Effector memory CD4-positive, alpha-beta T cell (primary cell): ENCODE measurements around the gene OR8B4.

ENCODE experiments used
- DNase-seq, 3 donors: peaks; one replicate each; pipeline ENCODE4 v3.0.0-alpha.2; 2020
- H3K27ac ChIP-seq: 2 replicates; pipeline ENCODE4 v1.7.0; 2013; ENCODE audit warnings: mild to moderate bottlenecking, low read length, moderate library complexity; ENCODE audit not compliant: insufficient read depth, poor library complexity, severe bottlenecking
- H3K27me3 ChIP-seq: replicated peaks from 2 replicates; pipeline ENCODE4 v1.7.0; 2013; ENCODE audit warnings: mild to moderate bottlenecking, low read length; ENCODE audit not compliant: insufficient read depth, control insufficient read depth, poor library complexity, severe bottlenecking
- H3K36me3 ChIP-seq: 2 replicates; pipeline ENCODE4 v1.7.0; 2013; ENCODE audit warnings: mild to moderate bottlenecking, low read length, moderate library complexity; ENCODE audit not compliant: control insufficient read depth, insufficient read depth
- H3K4me1 ChIP-seq: 2 replicates; pipeline ENCODE4 v1.7.0; 2013; ENCODE audit warnings: low read length, mild to moderate bottlenecking; ENCODE audit not compliant: control insufficient read depth, insufficient read depth, poor library complexity, severe bottlenecking
- H3K4me3 ChIP-seq: 2 replicates; pipeline ENCODE4 v1.7.0; 2013; ENCODE audit warnings: low read length, low read depth, mild to moderate bottlenecking; ENCODE audit not compliant: insufficient read depth, poor library complexity, severe bottlenecking
- H3K9me3 ChIP-seq: 2 replicates; pipeline ENCODE4 v1.7.0; 2013; ENCODE audit warnings: mild to moderate bottlenecking, low read length, moderate library complexity; ENCODE audit not compliant: control insufficient read depth

OR8B4 gene

DNA sequence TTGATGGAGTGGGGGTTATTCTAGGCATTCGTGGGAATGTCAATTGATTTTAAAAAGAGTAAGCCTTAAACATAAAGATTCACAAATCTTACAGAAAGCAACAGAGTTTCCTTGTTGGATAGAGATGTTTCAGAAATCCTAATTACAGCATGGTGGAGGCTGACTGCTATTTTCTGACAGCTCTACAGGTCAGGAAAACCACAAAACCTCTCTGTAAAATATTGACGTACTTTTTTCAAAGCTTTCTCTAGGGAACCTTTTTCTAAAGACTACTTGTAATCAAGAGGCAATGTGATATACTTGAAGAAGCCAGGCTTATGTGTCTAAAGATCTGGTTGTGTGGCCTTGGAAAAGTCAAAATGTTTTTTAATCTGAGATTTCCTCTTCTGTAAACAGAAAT, 29.9 kb upstream of the OR8B4 start:
- H3K9me3 ChIP-seq: no peaks in the 10 kb centered on the region
- no peaks in the 10 kb centered on the region for H3K36me3 ChIP-seq

DNA sequence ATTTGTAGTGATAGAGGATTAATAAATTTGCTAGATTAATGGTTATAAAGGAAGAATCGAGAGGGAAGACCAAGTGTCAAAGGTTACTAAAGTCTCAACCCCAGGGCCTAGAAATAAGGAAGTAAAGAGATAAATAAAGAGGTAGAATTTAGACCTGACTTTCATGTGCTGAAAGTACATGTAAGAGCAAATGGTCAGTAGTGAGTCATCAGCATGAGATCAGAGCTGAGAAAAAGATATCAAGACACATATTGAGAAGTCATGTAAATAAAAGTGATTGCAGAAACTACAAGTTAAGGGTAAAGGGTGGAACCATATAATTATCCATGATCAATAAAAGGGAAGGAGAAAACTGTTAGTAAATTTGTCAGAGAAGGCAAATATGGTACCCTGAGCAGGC, 22.2 kb upstream of the OR8B4 start:
- Histone ChIP-seq H3K36me3 (no peaks in the 10 kb centered on the region), H3K4me1 (no peaks in the 10 kb centered on the region), H3K9me3 (no peaks in the 10 kb centered on the region), H3K4me3 (no peak overlapping the region), H3K27me3 (no peaks in the 10 kb centered on the region), H3K27ac (no peak overlapping the region)
- no peak for DNase-seq

More for the DNA sequence above, 29.9 kb upstream of the OR8B4 start:
- no peak for DNase-seq
- Histone ChIP-seq H3K27me3 (peaks cover 2% of the 10 kb centered on the region), H3K27ac (no peak overlapping the region), H3K4me1 (no peaks in the 10 kb centered on the region), H3K4me3 (no peak overlapping the region)

DNA sequence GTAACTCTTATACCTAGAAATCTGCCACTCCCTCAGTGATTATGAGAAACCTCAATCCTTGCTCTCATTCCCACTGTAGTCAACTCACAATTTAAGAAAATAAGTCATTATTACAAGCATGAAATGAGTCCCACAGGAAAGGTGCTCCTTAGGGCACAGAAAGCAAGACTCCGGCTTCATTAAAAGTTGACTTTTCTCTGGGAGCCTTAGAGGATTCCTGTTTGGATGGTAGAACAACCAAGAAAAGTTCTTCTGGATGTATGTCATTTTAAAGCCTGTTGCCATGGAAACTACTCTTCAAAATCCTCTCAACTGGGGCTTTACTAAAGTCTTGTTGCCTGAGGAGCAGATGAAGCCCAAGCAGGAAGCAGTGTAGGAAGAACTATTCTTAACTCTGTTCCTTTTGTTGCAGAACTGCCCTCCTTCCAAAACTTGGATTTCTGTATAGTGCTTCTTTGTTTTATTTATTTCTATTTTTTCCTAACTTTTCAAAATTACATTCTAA, 21.0 kb upstream of the OR8B4 start, which contains the start of gene OR8B8:
OR8B8 (minus strand) TSS at position 51 of the 505 bp plus-strand sequence. CDS start 4,611 bp downstream, outside the sequence.
- Histone ChIP-seq H3K27ac (no peak within 1 kb of the TSS), H3K4me1 (no peaks in the 10 kb centered on the region), H3K9me3 (no peaks in the 10 kb centered on the region), H3K27me3 (no peaks in the 10 kb centered on the region), H3K4me3 (no peak within 1 kb of the TSS), H3K36me3 (no peaks in the 10 kb centered on the region)
- no peak for DNase-seq

DNA sequence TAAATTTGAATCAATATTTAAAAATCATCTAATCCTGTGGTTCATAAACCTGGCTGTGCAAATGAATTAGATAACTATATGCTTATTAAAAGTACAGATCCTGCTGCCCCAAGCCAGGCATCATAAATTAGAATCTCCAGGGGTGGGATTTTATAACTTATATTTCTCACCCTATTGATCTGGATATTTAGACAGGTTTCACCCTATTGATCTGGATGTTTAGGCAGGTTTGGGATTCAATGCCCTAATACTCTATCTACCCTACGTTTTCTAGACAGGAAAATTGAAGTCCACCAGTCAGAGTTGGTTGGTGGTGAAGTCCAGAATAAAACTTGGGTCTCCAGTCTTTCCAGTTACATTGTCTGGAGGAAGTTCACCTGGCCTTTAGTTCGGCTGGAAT, 18.2 kb upstream of the OR8B4 start:
- H3K27ac ChIP-seq: no peak overlapping the region

DNA sequence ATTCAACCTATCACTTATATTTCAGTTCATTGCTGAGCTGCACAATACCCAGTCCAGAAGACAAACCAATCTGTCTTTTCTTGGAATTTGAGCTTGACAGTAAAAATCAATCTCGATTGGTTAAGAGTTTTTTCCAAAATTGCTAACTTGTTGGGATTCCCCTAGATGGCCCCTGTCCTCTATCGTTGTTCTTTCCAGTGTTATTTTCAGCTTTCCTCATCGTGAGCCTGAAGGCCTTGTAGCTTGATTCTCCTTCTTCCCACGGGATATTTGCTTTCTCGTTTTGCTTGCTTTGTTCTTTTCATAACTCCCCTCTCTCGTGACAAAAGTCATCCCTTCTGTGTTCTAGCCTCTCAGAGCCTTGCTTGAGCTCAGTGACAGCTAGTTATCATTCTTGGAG, 17.8 kb upstream of the OR8B4 start:
- Histone ChIP-seq H3K4me3 (no peak overlapping the region), H3K27me3 (no peaks in the 10 kb centered on the region), H3K4me1 (no peaks in the 10 kb centered on the region), H3K27ac (no peak overlapping the region), H3K36me3 (no peaks in the 10 kb centered on the region), H3K9me3 (no peaks in the 10 kb centered on the region)
- DNase-seq: no peak

More for the DNA sequence above, 18.2 kb upstream of the OR8B4 start:
- no peaks in the 10 kb centered on the region for H3K9me3 ChIP-seq
- H3K27me3 ChIP-seq: no peaks in the 10 kb centered on the region
- DNase-seq: no peak
- H3K36me3 ChIP-seq: no peaks in the 10 kb centered on the region
- no peak overlapping the region for H3K4me3 ChIP-seq
- H3K4me1 ChIP-seq: no peaks in the 10 kb centered on the region

DNA sequence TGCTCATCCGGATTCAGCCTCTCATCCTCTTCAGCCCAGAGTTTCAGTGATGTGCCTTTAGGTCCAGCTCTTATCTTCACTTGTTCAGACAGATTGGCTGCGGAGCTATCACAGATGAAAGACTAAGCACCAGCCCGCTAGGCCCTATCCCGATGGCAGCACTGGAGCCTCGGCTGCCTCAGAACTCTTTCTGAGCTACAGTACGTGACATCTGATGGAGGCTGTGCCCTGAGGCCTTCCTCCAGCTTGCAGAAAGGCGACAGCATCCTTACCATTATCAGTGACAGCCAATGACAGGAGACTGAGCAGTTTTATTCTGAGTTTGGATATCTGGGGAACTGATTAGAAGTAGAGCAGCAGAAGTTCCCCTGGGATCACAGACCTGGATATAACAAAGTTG, 16.8 kb upstream of the OR8B4 start:
- no peaks in the 10 kb centered on the region for H3K9me3 ChIP-seq
- no peak overlapping the region for H3K4me3 ChIP-seq
- no peak for DNase-seq
- H3K27me3 ChIP-seq: no peaks in the 10 kb centered on the region
- no peaks in the 10 kb centered on the region for H3K4me1 ChIP-seq
- H3K36me3 ChIP-seq: no peaks in the 10 kb centered on the region
- H3K27ac ChIP-seq: no peak overlapping the region

- Histone ChIP-seq H3K27me3 (no peaks in the 10 kb centered on the region), H3K4me1 (no peaks in the 10 kb centered on the region), H3K9me3 (no peaks in the 10 kb centered on the region), H3K36me3 (no peaks in the 10 kb centered on the region), H3K27ac (no peak overlapping the region), H3K4me3 (no peak overlapping the region)
- DNase-seq: no peak
Observed at GRCh38 chr11:124441081-124441480, 16.4 kb upstream of the OR8B4 start.

- H3K27me3 ChIP-seq: no peaks in the 10 kb centered on the region
- H3K36me3 ChIP-seq: no peaks in the 10 kb centered on the region
- no peaks in the 10 kb centered on the region for H3K9me3 ChIP-seq
- H3K4me3 ChIP-seq: no peak overlapping the region
- H3K4me1 ChIP-seq: no peaks in the 10 kb centered on the region
- DNase-seq: no peak
- no peak overlapping the region for H3K27ac ChIP-seq
Observed at GRCh38 chr11:124440608-124441007, 15.9 kb upstream of the OR8B4 start.

- no peak overlapping the region for H3K4me3 ChIP-seq
Observed at GRCh38 chr11:124434699-124435098, 10.0 kb upstream of the OR8B4 start.

DNA sequence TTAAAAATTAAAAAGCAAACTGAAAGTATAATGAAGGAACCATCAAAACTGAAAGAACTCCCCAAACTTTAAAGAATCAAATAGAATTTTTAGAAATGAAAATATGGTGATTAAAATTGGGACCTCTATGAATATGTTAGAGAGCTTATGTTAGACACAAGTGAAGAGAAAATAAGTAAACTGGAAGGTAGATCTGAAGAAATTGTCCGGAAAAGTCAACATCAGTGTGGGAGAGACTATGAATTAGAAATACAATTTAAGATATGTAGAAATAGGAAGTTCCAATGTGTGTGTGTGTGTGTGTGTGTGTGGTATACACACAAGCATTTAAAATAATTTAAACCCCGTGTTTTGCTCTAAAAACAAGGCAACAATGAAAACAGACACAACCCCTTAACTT, 4.9 kb upstream of the OR8B4 start:
- H3K4me1 ChIP-seq: no peaks in the 10 kb centered on the region
- no peaks in the 10 kb centered on the region for H3K27me3 ChIP-seq
- no peak overlapping the region for H3K27ac ChIP-seq
- no peak overlapping the region for H3K4me3 ChIP-seq
- H3K36me3 ChIP-seq: no peaks in the 10 kb centered on the region
- no peaks in the 10 kb centered on the region for H3K9me3 ChIP-seq
- DNase-seq: no peak

More at GRCh38 chr11:124434699-124435098, 10.0 kb upstream of the OR8B4 start:
- Histone ChIP-seq H3K36me3 (no peaks in the 10 kb centered on the region), H3K9me3 (no peaks in the 10 kb centered on the region), H3K27ac (no peak overlapping the region), H3K27me3 (no peaks in the 10 kb centered on the region), H3K4me1 (no peaks in the 10 kb centered on the region)
- DNase-seq: no peak
